Measurements from ENCODE around the gene RPL10.
A peak's percentile ranks its signal among the peaks of the same experiment; 100 is the strongest.

The RPL10 gene

DNA sequence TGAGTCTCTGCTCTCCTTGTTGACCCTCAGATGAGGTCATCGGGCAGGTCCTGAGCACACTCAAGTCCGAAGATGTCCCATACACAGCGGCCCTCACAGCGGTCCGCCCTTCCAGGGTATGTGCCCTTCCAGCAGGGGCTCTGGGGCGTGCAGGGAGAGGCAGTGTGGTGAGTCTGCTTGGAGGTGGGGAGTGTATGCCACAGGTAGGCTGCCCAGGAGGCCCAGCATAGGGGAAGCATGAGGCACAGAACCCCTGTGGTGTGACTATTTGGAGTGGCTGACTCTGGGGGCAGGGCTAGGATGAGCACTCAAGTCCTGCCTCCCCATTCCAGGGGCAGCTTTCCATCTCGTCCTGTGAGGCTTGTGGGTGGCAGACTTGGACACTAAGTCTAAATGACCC is 35.4 kb downstream of the RPL10 start:
- no peak for DNase-seq

DNA sequence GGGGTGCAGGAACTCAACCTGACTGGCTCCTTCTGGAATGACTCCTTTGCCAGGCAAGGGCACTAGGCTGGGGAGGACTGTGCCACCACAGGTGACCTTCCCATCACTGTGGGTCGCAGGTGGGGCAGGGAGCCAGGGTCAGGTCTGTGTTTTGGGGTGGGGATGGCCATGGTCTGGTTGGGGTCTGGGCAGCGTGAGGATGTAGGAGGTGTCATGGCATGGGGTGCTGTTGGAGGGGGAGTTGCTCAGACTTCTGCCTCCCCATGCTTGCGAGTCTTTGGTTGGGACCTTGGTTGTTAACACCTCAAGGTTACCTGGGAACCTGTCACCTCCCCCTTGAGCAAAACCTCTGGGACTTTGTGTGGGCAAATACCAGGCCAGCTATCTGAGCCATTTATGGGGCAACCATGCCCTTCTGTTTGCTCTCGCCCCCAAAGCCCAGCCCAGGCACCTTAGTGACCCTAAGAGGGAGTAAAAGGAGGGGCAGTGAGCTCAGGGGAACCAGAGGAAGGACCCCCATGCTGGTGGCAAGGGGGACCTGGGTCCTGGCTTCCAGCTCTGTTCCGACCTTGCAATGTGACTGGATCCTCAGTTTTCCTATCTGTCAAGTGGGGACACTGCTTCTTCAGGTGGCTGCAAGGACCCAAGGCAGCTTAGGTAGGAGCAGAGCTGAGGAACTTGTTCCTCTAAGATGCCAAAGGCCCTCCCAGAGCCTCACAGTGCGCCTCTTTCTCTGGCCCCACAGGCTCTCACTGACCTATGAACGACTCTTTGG is 36.4 kb downstream of the RPL10 start:
- no peak for DNase-seq

DNA sequence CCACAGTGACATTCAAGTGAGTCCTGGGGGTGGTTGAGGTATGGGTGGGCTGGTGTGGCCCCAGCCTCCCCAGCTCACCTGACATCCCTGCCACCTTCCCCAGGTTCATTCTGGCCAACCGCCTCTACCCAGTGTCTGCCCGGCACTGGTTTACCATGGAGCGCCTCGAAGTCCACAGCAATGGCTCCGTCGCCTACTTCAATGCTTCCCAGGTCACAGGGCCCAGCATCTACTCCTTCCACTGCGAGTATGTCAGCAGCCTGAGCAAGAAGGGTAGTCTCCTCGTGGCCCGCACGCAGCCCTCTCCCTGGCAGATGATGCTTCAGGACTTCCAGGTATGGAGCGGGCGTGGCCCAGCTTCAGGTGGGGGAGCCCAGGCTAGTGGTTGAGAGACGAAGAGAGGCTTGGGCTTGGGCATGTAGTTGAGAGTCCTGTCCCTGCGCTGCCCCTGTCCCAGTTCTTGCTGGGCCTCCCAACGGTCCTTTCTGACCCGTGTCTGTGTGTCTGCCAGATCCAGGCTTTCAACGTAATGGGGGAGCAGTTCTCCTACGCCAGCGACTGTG is 37.1 kb downstream of the RPL10 start:
- DNase-seq: no peak

DNA sequence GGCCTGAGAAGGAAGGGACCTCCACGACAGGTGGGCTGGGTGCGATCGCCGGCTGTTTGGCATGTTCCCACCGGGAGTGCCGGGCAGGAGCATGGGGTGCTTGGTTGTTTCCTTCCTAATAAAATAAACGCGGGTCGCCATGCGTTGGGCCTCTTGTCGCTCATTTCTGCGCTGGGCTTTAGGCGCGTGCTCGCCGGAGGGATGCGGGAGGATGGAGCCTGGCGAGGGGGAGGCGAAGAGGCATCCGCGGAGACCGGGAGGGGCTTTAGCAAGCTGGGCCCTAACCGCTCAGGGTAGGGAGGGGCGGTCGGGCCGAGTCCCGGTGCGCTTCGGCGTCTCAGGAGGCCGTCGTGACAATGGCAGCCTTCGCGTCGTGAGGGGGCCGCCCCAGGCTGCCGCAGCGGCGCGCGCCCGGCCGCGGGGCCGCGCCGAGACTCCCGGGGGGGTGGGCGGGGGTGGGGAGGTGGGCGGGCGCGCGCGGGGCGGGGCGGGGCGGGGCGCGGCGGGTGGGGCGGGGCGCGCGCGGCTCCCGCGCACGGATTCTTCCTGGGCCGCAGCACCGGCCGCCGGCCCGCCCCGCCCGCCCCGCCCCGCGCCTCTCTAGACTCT is 38.3 kb downstream of the RPL10 start:
- DNase-seq: peak; percentile 40

DNA sequence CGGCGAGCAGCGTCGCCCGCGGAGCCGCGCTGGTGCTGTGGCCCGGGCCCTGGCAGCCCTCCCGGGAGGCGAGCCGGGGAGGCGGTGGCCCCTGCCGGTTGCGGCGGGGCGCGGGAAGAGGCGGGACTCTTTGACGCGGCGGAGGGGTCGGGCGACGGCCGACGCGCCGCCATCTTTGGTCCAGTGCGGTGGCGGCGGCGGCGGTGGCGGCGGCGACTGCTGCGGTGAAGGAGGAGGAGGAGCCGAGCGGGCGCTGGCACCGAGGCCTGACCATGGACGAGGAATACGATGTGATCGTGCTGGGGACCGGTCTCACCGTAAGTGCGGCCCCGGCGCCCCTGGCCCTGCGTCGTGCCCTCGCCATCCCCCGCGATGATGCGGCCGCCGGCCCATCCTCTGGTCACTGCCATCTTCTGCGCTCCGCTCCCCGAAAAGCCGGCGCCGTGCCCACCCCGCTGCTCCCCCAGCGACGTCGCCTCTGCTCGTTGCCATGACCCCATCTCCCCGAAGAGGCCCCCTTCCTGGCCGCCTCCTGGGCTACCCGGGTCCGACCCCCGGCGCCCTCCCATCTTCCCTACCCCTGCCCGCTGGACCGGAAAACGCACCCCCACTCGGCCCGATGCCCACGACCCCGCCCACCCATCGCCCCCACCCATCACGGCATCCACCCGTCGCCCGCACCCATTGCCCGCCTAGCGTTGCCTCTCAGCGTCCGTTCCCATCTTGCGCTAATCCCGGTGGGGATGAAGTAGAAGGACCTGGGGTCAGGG is 39.0 kb downstream of the RPL10 start, which contains the start of gene GDI1:
Gene GDI1, plus strand, starts transcription at position 172 of the 770 bp plus-strand sequence. Its CDS starts 101 bp downstream, at position 273.
- peak; percentile 50 for DNase-seq

DNA sequence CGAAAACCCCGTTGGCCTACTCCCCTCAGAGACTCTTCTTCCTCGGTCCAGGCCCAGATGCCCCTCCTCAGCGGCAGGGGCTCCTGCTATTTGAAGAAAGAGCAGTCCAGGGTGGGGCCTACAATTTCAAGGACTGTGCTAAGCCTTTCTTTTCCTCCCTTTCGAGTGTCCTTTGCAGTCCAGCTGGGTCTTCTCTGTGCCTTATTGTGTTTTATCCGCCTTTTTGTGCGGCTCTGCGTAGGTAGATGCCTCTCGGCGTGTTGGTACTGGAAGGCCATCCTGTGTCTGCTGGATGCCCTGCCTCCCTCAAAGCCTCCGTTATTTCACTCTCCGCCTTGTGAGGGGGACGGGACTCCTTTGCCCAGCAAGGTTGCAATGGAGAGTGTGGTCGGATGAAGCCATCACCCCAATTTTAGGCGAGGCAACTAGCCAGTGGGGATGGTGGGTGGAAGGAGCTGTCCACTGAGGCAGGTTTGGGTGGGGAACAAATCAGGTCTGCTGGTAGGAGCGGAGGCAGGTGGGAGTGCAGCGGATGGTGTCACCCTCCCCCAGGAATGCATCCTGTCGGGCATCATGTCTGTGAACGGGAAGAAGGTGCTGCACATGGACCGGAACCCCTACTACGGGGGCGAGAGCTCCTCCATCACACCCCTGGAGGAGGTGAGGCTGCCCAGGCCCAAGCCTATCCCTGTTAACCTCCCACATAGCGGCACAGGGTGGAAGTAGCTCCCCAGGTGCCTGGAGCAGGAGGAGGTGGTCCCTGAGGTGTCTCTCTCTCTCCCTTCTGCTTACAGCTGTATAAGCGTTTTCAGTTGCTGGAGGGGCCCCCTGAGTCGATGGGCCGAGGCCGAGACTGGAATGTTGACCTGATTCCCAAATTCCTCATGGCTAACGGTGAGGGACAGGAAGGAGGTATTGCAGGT is 40.1 kb downstream of the RPL10 start:
- DNase-seq: no peak

DNA sequence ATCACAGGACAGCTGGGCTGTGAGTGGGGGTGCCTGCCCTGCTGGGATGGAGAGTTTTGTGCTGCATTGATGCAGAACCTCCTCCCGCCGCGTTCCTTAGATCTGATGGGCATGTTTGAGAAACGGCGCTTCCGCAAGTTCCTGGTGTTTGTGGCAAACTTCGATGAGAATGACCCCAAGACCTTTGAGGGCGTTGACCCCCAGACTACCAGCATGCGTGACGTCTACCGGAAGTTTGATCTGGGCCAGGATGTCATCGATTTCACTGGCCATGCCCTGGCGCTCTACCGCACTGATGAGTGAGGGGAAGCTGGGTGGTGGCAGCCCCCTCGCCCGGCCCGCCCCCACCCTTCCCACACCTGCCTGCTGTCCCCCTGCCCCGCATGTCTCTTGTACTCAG is 41.7 kb downstream of the RPL10 start:
- DNase-seq: no peak

DNA sequence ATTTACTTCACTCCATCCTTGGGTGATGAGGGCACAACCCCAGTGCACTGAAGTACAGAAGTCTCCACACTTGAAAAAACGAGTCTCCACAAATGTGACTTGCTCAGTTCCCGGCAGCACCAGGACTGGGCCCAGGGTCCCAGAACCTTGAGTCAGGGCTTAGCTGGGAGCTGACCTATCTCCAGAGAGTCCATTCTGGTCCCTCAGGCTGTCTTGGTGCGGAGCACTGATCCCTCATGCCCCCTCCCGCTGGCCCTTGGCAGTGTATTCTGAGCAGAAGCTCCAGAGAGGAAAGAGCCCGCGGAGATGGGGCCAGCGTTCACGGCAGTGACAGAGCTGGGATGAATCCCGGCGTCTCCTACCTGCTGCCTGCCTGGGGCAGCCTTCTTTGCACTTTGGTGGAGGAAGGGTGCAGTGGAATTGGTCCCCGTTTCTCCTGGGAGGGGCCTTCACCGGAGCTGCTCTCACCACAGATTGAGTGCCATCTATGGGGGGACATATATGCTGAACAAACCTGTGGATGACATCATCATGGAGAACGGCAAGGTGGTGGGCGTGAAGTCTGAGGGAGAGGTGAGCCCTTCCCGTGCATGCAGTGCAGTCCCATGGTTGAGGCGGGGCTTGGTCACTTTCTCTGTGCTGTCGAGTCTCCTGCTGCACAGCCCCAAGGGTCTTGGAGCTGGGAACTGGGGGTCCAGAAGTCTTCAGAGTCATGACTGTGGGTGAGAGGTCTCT is 42.6 kb downstream of the RPL10 start:
- DNase-seq: no peak

DNA sequence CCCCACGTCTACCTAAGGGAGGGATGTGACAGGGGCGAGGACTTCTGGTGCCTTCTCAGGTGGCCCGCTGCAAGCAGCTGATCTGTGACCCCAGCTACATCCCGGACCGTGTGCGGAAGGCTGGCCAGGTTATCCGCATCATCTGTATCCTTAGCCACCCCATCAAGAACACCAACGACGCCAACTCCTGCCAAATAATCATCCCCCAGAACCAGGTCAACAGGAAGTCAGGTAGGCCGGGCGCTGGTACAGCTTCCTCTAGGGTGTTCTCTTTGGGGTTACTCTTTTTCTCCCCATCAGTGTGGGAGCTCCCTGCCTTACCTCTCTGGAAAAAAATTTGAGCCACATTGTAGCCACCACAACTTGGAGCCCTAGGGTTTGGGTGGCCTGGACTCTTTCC is 43.4 kb downstream of the RPL10 start:
- no peak for DNase-seq

DNA sequence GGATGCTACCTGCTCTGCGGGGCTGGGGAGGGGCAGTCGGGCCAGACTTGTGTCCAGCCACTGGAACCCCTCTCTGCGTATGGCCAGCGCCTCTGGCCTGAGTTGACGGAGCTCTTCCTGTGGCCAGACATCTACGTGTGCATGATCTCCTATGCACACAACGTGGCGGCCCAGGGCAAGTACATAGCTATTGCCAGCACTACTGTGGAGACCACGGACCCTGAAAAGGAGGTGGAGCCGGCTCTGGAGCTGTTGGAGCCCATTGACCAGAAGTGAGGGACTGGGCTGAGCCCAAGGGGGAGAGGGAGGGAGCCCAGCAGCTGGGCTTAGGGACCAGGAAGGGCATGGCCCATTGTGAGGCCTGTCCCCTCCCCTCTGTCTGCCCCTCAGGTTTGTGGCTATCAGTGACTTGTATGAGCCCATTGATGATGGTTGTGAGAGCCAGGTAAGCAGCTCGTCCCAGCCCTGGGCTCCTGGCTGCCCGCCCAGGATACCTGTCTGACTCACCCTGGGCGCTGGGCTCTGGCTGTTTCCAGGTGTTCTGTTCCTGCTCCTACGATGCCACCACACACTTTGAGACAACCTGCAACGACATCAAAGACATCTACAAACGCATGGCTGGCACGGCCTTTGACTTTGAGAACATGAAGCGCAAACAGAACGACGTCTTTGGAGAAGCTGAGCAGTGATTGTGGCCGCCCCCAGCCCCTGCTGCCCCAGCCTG is 44.0 kb downstream of the RPL10 start:
- no peak for DNase-seq

DNA sequence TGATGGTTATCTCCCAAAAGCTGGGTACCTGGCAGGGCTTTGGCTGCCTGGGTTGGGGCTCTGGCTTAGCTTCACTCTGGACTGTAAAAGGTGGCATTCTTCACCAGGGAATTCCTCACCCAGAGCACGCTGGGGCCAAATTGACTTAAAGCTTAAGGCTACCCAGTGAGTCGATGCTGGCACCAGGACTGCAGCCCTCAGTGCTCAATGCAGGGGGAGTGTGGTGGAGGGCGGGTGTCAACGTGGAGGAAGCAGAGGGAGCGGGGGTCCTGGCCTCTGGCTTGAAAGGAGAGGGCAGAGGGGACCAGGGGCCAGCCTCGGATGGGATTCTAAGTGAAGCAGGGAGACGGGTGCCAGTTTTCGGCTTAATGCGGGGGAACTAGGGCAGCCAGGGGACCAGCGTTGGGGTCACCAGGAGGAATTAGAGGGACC is 45.3 kb downstream of the RPL10 start:
- DNase-seq: no peak

DNA sequence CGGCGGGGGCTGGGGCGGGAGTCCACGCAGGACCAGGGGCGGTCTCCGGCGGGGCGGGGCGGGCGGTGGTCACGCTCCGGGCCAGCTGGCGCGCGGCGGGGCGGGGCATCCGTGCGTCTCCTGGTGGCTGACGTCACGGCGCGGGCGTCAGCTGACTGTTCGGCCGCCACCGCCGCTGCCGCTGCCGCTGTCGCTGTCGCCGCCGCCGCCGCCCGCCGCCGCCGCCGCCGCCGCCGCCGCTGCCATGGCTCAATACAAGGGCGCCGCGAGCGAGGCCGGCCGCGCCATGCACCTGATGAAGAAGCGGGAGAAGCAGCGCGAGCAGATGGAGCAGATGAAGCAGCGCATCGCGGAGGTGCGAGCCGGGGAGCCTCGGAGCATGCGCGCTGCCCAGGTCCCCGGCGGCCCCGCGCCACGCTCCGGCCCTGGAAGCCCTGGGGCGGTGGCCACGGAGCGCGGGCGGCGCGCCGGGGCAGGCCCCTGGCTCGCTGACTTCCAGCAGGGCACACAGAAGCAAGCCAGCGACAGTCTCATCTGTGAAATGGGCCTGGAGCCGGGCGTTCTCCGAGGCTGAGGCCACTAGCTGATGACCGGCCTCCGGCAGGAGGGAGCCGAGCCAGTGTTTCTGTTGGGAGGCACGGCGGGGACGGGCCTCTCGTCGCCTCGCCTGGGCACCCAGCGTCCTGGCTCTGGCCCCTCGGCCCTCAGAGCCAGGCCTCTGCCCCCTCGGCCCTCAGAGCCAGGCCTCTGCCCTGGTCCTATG is 46.0 kb downstream of the RPL10 start, which contains the start of gene FAM50A:
Gene FAM50A, plus strand, starts transcription at position 150 of the 763 bp plus-strand sequence. Its CDS starts 95 bp downstream, at position 245.
- peak; percentile 64 for DNase-seq

DNA sequence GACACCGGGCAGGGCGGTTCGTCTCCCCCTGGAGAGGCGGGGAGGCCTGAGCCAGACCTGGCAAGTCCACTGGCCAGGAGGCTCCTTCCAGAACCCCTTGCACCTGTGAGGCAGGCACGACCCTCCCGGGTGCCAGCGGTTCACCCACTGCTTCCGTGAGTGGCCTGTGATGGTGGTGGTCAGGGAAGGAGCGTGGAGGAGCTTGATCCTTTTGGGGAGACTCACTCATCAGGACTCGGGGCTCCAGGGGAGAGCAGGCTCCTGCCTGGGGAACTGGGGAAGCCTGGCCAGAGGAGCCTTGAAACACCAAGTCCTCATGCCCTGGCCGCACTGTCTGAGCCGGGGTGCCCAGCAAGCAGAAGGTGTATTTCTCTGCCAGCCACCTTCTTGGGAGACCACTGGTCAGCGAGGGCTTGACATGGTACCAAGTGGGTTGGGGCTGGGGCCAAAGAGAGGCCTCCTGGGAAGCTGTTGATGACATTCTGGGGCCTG is 46.6 kb downstream of the RPL10 start:
- no peak for DNase-seq

DNA sequence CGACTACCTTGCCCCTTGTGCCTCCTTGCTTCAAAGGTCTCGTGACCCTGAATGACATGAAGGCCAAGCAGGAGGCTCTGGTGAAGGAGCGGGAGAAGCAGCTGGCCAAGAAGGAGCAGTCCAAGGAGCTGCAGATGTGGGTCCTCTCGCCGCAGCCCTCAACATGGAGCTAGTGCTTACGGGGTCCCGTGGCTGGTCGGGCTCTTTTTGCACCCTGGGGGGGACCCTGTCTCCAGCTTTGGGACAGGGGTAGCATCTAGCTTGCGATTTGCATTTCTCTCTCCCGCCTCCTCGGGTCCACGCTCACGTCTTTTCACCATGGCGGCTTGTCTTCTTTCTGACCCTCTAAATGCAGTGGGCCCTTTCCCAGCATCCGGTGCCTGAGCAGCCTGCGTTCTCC is 47.6 kb downstream of the RPL10 start:
- DNase-seq: no peak

DNA sequence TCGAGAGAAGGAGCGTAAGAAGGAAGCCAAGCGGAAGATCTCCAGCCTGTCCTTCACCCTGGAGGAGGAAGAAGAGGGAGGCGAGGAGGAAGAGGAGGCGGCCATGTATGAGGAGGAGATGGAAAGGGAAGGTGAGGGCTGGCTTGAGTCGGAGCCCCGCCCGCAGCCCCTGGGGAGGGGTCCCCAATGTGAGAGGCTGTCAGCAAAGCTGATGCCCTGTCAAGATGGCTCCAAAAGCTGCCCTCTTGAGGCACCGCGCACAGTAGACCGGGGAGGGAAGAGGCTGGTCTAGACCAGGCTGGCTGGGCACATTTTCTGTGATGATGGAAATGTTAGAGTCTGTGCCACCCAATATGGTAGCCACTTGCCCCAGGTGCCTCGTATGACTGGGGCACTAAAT is 48.3 kb downstream of the RPL10 start:
- DNase-seq: no peak

DNA sequence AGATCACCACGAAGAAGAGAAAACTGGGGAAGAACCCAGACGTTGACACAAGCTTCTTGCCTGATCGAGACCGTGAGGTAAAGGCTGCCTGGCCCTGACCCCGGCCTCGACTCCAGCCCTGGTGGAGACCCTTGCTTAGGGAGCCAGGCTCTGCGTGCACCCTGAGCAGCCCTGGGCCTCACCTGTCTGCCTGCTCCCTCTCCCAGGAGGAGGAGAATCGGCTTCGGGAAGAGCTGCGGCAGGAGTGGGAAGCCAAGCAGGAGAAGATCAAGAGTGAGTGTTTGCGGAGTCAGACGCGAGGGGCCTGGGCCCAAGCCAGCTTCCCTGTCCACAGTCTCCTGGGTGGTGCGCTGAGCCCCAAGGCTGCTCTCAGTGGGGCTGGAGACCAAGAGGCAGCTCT is 50.3 kb downstream of the RPL10 start:
- DNase-seq: no peak

DNA sequence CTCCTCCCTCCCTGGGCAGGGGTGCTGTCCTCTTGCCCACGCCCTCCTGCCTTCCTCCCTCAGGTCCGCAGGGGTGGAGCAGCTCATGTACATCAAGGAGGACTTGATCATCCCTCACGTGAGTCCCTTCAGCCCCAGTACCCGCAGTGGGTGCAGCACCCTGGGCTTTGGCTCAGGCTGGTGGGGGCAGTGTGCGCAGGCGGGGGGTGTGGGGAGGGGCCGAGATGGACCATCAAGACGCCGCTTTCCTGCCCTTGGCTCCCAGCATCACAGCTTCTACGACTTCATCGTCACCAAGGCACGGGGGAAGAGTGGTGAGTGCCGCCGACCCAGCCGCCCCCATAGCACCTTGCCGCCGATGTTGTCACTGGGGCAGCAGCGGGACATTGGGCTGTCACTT is 51.4 kb downstream of the RPL10 start:
- DNase-seq: no peak

DNA sequence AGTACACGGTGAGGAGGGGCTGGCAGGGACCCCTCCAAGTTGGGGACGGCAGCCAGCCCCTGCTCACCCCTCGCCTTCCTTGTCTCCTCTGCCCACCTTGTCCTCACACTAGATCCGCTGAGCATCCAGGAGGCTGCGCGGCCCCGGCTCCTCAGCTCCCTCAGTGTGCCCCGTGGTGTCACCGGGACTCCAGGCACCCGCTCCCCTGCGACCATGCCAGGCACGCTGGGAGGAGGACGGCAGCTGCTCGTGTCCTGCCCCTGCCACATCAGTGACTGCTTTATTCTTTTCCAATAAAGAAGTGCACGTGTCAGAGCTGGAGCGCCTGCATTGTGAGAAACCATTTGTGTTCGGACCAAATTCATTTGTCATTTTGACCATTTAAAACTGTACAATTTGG is 52.1 kb downstream of the RPL10 start:
- DNase-seq: no peak
